ENCODE results near the gene SKAP1.
"Not testable (repeated sequence)": the region's sequence is repeated elsewhere in the genome, so short reads cannot be mapped to it uniquely, and the experiment has no call there.

GRCh38 chr17:48449335-48449734 is 19.3 kb upstream of the SKAP1 start:
- TF ChIP-seq ARNTL (CRISPR knock-in tag; IDR thresholded peaks at IDR 0.05; ENCODE audit: borderline replicate concordance, low read depth); PPARA (CRISPR knock-in tag; IDR thresholded peaks at IDR 0.05; ENCODE audit: borderline replicate concordance); PATZ1 (CRISPR knock-in tag; IDR thresholded peaks at IDR 0.05; ENCODE audit: borderline replicate concordance); ZFP30 (CRISPR knock-in tag; IDR thresholded peaks at IDR 0.05); ZFP3 (CRISPR knock-in tag; IDR thresholded peaks at IDR 0.05); ZNF8 (CRISPR knock-in tag; IDR thresholded peaks at IDR 0.05); RARB (CRISPR knock-in tag; IDR thresholded peaks at IDR 0.05); ZC3H10 (CRISPR knock-in tag; IDR thresholded peaks at IDR 0.05); CSDC2 (CRISPR knock-in tag; IDR thresholded peaks at IDR 0.05); ESRRG (CRISPR knock-in tag; IDR thresholded peaks at IDR 0.05): not testable (repeated sequence)
- TF ChIP-seq, protein P1, sequence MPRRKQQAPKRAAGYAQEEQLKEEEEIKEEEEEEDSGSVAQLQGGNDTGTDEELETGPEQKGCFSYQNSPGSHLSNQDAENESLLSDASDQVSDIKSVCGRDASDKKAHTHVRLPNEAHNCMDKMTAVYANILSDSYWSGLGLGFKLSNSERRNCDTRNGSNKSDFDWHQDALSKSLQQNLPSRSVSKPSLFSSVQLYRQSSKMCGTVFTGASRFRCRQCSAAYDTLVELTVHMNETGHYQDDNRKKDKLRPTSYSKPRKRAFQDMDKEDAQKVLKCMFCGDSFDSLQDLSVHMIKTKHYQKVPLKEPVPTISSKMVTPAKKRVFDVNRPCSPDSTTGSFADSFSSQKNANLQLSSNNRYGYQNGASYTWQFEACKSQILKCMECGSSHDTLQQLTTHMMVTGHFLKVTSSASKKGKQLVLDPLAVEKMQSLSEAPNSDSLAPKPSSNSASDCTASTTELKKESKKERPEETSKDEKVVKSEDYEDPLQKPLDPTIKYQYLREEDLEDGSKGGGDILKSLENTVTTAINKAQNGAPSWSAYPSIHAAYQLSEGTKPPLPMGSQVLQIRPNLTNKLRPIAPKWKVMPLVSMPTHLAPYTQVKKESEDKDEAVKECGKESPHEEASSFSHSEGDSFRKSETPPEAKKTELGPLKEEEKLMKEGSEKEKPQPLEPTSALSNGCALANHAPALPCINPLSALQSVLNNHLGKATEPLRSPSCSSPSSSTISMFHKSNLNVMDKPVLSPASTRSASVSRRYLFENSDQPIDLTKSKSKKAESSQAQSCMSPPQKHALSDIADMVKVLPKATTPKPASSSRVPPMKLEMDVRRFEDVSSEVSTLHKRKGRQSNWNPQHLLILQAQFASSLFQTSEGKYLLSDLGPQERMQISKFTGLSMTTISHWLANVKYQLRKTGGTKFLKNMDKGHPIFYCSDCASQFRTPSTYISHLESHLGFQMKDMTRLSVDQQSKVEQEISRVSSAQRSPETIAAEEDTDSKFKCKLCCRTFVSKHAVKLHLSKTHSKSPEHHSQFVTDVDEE (CRISPR knock-in tag; IDR thresholded peaks at IDR 0.05), result not testable (repeated sequence)
- TF ChIP-seq, protein P2, sequence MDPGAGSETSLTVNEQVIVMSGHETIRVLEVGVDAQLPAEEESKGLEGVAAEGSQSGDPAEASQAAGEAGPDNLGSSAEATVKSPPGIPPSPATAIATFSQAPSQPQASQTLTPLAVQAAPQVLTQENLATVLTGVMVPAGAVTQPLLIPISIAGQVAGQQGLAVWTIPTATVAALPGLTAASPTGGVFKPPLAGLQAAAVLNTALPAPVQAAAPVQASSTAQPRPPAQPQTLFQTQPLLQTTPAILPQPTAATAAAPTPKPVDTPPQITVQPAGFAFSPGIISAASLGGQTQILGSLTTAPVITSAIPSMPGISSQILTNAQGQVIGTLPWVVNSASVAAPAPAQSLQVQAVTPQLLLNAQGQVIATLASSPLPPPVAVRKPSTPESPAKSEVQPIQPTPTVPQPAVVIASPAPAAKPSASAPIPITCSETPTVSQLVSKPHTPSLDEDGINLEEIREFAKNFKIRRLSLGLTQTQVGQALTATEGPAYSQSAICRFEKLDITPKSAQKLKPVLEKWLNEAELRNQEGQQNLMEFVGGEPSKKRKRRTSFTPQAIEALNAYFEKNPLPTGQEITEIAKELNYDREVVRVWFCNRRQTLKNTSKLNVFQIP (CRISPR knock-in tag; IDR thresholded peaks at IDR 0.05; ENCODE audit: borderline replicate concordance, low read depth), result not testable (repeated sequence)

Data from SK-N-SH treated with all-trans-retinoic acid at 6 μM for 48 hours (cell line).